Ramos (cell line): ENCODE data around the gene ESYT2.

Experiments used
- in situ Hi-C: fragments of 300-500 bp; cut with MboI; formaldehyde crosslinking; loops from one replicate; pipeline ENCODE4 v1.14.3; 2022; ENCODE audit warnings: low sequenced_read_pairs; ENCODE audit not compliant: unreplicated experiment

The ESYT2 gene

DNA sequence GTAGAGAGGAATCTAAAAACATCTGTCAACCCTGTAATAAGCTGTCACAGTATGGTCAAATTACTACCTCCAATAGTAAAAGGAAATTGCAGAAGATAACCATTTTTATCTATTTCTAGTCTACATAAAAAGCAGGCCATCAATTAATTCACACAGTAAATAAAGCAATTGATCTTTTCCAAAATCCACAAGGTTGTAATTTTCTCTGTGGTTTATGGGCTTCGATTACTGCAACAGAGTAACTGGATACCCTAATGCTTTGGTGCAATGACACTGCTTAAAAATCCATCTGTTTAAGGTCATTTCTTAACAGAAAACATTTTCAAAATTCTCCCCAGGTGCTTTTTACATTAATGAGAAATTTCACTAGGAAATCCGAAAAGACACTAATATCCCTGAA lies 23.9 kb downstream of the ESYT2 start:
- in situ Hi-C loops, result no loop called here

DNA sequence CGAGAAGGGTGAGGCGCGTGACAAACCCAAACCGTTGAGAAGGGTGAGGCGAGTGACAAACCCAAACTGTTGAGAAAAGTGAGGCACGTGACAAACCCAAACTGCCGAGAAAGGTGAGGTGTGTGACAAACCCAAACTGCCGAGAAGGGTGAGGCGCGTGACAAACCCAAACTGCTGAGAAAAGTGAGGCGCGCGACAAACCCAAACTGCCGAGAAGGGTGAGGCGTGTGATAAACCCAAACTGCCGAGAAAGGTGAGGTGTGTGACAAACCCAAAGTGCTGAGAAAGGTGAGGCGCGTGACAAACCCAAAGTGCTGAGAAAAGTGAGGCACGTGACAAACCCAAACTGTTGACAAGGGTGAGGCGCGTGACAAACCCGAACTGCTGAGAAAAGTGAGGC lies 25.0 kb downstream of the ESYT2 start:
- in situ Hi-C loops, result no loop called here

DNA sequence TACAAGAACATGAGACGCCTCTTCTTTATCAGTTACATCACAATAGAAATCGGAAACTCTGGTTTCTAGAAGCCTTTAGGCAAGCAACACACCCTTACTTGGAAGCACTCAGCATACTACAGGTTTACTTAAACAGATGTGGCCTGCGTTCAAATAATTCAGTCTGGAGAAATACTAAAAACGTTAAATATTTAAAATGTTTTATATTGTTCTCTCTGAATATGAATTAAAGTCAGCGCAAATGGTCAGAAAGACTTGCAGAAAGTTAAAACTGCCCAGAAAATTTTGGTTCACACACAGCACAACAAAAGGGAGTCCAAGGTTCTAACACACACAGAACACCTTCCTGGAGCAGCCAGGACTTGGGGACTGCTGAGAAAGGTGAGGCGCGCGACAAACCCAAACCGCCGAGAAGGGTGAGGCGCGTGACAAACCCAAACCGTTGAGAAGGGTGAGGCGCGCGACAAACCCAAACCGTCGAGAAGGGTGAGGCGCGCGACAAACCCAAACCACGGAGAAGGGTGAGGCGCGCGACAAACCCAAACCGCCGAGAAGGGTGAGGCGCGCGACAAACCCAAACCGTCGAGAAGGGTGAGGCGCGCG lies 25.8 kb downstream of the ESYT2 start:
- in situ Hi-C loops, result no loop called here

GRCh38 chr7:158802535-158803366 lies 26.6 kb downstream of the ESYT2 start:
- in situ Hi-C loops, result no loop called here

DNA sequence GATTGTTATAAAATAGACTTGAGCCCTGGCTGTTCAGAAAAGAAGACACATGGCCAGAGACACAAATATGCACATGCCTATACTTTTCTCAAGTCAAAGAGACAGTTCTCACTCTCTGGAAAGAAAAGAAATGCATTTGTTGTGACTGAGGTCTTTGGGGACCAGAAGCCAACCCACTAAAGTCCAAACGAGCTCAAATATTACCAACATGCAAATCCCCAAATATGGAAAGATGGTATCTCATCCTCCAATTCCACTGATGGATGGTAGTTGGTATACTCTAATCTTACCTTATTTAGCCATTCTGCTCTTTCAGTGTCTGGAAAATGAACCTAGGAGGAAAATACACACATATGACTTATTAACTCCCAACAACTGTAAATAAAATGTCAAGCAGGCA lies 30.6 kb downstream of the ESYT2 start:
- in situ Hi-C loops, result no loop called here

GRCh38 chr7:158796667-158797066 lies 32.6 kb downstream of the ESYT2 start:
- in situ Hi-C loops, result no loop called here

GRCh38 chr7:158795272-158795671 lies 34.0 kb downstream of the ESYT2 start:
- in situ Hi-C loops, result no loop called here

DNA sequence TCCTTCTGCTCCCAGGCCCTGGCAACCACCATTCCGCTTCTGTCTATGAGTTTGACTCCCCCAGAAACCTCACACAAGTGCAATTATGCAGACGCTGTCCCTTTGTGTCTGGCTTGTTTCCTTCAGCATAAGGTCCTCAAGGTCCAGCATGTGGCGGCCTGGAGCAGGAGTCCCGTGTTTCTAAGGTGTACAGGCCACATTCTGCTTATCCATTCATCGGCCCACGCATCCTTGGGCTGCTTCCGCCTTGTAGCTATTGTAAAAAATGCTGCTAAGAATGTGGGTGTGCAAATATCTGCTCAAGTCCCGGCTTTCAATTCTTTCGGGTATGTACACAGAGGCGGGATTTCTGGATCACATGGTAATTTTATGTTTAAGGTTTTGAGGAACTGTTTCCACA lies 38.2 kb downstream of the ESYT2 start:
- in situ Hi-C loops, result no loop called here

GRCh38 chr7:158789842-158790241 lies 39.5 kb downstream of the ESYT2 start:
- in situ Hi-C loops, result no loop called here

GRCh38 chr7:158786898-158787297 lies 42.4 kb downstream of the ESYT2 start:
- in situ Hi-C loops, result no loop called here

- in situ Hi-C loops, result no loop called here
Observed at GRCh38 chr7:158784270-158784669, 45.0 kb downstream of the ESYT2 start.

DNA sequence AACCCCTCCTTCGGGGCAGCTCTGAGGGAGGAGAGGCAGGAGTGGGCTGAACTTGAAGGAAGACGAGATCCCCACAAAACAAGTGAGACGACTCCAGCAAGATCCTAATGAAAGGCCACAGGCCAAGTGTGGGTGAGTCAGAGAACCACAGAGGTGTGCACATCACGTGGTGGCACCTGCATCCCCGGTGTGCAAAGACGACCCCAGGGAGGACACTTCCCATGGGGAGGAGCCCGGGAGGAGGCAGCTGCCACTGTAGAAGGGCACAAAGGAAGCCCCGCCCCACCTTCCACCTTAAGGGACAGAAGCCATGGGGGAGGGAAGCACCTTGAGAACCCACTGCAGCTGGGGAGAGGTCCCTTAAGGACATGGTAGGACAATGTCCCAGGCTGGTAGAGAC lies 45.7 kb downstream of the ESYT2 start:
- in situ Hi-C loops, result no loop called here

- in situ Hi-C loops, result no loop called here
Observed at GRCh38 chr7:158782761-158783401, 46.4 kb downstream of the ESYT2 start.

DNA sequence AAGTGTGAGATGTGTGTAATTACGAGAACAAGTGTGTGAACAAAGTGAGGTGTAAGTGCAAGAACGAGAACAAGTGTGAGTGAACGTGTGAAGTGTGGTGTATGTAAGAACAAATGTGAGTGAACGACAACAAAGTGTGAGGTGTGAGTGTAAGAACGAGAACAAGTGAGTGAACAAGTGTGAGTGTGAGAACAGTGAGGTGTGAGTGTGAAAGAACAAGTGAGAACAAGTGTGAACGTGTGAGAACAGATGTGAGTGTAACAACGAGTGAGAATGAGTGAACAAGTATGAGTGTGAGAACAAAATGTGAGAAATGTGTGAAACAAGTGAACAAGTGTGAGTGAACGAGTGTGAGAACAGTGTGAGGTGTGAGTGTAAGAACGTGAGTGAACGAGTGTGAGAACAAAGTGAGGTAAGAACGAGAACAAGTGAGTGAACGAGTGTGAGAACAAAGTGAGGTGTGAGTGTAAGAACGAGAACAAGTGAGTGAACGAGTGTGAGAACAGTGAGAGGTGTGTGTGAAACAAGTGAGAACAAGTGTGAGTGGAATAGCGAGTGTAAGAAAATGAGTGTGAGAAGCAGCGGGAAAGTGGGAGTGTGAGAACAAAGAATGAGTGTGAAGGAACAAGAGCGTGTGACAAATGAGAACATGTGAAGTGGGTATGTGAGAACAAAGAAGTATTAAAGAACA lies 47.2 kb downstream of the ESYT2 start:
- in situ Hi-C loops, result no loop called here

DNA sequence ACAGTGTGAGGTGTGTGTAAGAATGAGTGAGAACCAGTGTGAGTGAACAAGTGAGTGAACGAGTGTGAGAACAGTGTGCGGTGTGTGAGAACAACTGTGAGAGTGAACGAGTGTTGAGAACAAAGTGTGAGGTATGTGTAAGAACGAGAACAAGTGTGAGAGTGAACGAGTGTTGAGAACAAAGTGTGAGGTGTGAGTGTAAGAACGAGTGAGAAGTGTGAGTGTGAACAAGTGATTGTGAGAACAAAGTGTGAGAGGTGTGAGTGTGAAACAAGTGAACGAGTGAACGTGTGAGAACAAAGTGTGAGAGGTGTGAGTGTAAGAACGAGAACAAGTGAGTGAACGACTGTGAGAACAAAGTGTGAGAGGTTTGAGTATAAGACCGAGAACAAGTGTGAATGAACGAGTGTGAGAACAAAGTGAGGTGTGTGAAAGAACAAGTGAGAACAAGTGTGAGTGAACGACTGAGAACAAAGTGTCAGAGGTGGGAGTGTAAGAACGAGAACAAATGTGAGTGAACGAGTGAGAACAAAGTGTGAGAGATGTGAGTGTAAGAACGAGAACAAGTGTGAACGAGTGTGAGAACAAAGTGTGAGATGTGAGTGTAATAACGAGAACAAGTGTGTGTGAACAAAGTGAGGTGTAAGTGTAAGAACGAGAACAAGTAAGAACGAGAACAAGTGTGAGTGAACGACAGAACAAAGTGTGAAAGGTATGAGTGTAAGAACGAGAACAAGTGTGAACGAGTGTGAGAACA lies 47.9 kb downstream of the ESYT2 start:
- in situ Hi-C loops, result no loop called here

GRCh38 chr7:158779061-158780000 lies 50.0 kb downstream of the ESYT2 start:
- in situ Hi-C loops, result no loop called here

GRCh38 chr7:158778471-158778870 lies 50.8 kb downstream of the ESYT2 start:
- in situ Hi-C loops, result no loop called here

- in situ Hi-C loops, result no loop called here
Observed at GRCh38 chr7:158777793-158778192, 51.5 kb downstream of the ESYT2 start.

DNA sequence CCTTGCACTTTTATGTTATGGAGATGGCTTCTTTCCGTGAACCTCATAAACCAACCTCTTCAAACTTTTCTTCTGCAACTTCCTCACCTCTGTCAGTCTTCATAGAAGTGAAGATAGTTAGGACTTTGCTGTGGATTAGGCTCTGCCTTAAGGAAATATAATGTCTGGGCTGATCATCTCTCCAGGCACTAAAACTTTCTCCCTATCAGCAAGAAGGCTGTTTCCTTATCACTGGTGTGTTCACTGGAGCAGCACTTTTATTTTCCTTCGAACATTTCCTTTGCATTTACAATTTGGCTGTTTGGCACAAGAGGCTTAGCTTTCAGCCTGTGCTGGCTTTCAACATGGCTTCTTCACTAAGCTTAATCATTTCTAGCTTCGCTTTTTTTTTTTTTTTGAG lies 52.8 kb downstream of the ESYT2 start:
- in situ Hi-C loops, result no loop called here
